Activated T-cell treated with anti-CD3 and anti-CD28 coated beads for 24 hours (primary cell): Measurements from ENCODE around the gene IL13RA1.
"Not testable (repeated sequence)": the region's sequence is repeated elsewhere in the genome, so short reads cannot be mapped to it uniquely, and the experiment has no call there.

Source experiments
- DNase-seq: peaks from one replicate; pipeline ENCODE4 v3.0.0-alpha.2; 2020; ENCODE audit warnings: low read depth

IL13RA1 gene

GRCh38 chrX:118780509-118780908, 53.1 kb downstream of the IL13RA1 start:
- no peak for DNase-seq

GRCh38 chrX:118780911-118781310, 53.5 kb downstream of the IL13RA1 start:
- no peak for DNase-seq

GRCh38 chrX:118795528-118796280, 68.3 kb downstream of the IL13RA1 start:
- no peak for DNase-seq

GRCh38 chrX:118802857-118803256, 75.5 kb downstream of the IL13RA1 start:
- no peak for DNase-seq

GRCh38 chrX:118807151-118808017, 80.0 kb downstream of the IL13RA1 start:
- DNase-seq = peak; percentile 16

- not testable (repeated sequence) for DNase-seq
These were observed 89.9 kb downstream of the IL13RA1 start for GRCh38 chrX:118817257-118817656.

- peak; percentile 16 for DNase-seq
These were observed 96.1 kb downstream of the IL13RA1 start, which contains the start of gene ZCCHC12 for GRCh38 chrX:118823263-118824172. Gene ZCCHC12 (plus strand): TSS chrX:118823824. CDS start chrX:118825245, 1,421 bp downstream.

GRCh38 chrX:118824173-118824730, 96.8 kb downstream of the IL13RA1 start:
- DNase-seq = no peak

- DNase-seq = no peak
These were observed 97.8 kb downstream of the IL13RA1 start for GRCh38 chrX:118825227-118825626.

- peak; percentile 49 for DNase-seq
These were observed 112.0 kb downstream of the IL13RA1 start for GRCh38 chrX:118839334-118839958.
